A549 (cell line): ENCODE measurements around the gene TLCD3B. TPM values are rescaled to one million over a fixed set of nuclear protein-coding genes. Genes with fewer than 3 reads are reported as not detected.

Experiments
- ATAC-seq, 2 experiments: fragments of 200-7000 bp in 1 of 2; fragments of >200 bp in 1 of 2; cut with Nextera tagmentation in 1 of 2; cut with Tn5 transposase in 1 of 2; 3 replicates each; pipeline versions ENCODE4 v1.8.0 to v1.9.1; 2018 to 2020; ENCODE audit warnings: mild to moderate bottlenecking in 1 of 2, moderate library complexity in 1 of 2
- CTCF ChIA-PET: fragments of 300-600 bp; sonication (Branson Sonifier 250); formaldehyde crosslinking; extraction: SDS; loops from one replicate; lab custom pipeline; 2021; ENCODE audit warnings: antibody characterized with exemption, inconsistent platforms; lab: Yijun Ruan, JAX
- POLR2A ChIA-PET: fragments of 350-600 bp; formaldehyde crosslinking; extraction: SDS; loops from one replicate; lab custom pipeline; 2021; ENCODE audit warnings: antibody characterized with exemption, inconsistent platforms; lab: Yijun Ruan, JAX
- DNase-seq, 2 experiments: peaks; one replicate each; pipeline versions ENCODE4 v3.0.0 to v3.0.0-alpha.2; 2011 to 2016; ENCODE audit warnings: low read depth in 1 of 2, low spot score in 1 of 2
- FAIRE-seq: peaks from 2 replicates; lab custom pipeline; 2011; peaks lifted over from hg19 to GRCh38; lab: Jason Lieb, UNC
- H3K27ac ChIP-seq, 2 experiments: fragments of >200 bp; sonication (Bioruptor Twin); formaldehyde crosslinking; 3 replicates each; pipeline ENCODE4 v1.5.1; 2016 to 2017
- H3K4me1 ChIP-seq: fragments of >200 bp; sonication (Bioruptor Twin); formaldehyde crosslinking; 3 replicates; pipeline ENCODE4 v1.6.1; 2016
- H3K4me2 ChIP-seq: fragments of >200 bp; sonication (Bioruptor Twin); formaldehyde crosslinking; 3 replicates; pipeline ENCODE4 v1.6.1; 2016
- H3K4me3 ChIP-seq: fragments of >200 bp; sonication (Bioruptor Twin); formaldehyde crosslinking; 3 replicates; pipeline ENCODE4 v1.5.1; 2016
- H3K9me3 ChIP-seq: fragments of >200 bp; sonication (Bioruptor Twin); formaldehyde crosslinking; 3 replicates; pipeline ENCODE4 v1.6.1; 2016
- BHLHE40 ChIP-seq: IDR thresholded peaks from 2 replicates; pipeline ENCODE4 v1.6.1; 2012; ENCODE audit warnings: low read depth, low read length, inconsistent platforms
- CBX8 ChIP-seq: fragments of 200-600 bp; sonication (generic); IDR thresholded peaks from 2 replicates; pipeline ENCODE4 v1.6.1; 2016
- CTCF ChIP-seq: fragments of >200 bp; sonication (Bioruptor Twin); formaldehyde crosslinking; IDR thresholded peaks from 3 replicates; pipeline ENCODE4 v1.5.1; 2016
- EHF ChIP-seq: fragments of 250-450 bp; sonication (Bioruptor Pico); IDR thresholded peaks from 2 replicates; pipeline ENCODE4 v1.5.0; 2020; ENCODE audit warnings: mild to moderate bottlenecking
- EHMT2 ChIP-seq: fragments of 200-600 bp; sonication (generic); IDR thresholded peaks from 2 replicates; pipeline ENCODE4 v1.6.1; 2016; ENCODE audit warnings: antibody characterized with exemption, low read depth, mild to moderate bottlenecking, moderate library complexity
- EP300 ChIP-seq, 2 experiments: fragments of >200 bp; sonication (Bioruptor Twin); formaldehyde crosslinking; IDR thresholded peaks; 2 replicates in 1 of 2; 3 replicates in 1 of 2; pipeline ENCODE4 v1.6.1; 2016 to 2017
- FOSB ChIP-seq: fragments of 250-450 bp; sonication (Bioruptor Pico); IDR thresholded peaks from 2 replicates; pipeline ENCODE4 v1.5.0; 2020; ENCODE audit warnings: mild to moderate bottlenecking, moderate library complexity
- FOSL2 ChIP-seq, 2 experiments: fragments of 450-650 bp in 1 of 2; fragments of >200 bp in 1 of 2; sonication (Bioruptor Twin) in 1 of 2; formaldehyde crosslinking; IDR thresholded peaks; 2 replicates each; pipeline versions ENCODE4 v1.5.0 to v1.6.1; 2016 to 2020; ENCODE audit warnings: mild to moderate bottlenecking in 1 of 2, moderate library complexity in 1 of 2
- GATA3 ChIP-seq: IDR thresholded peaks from 2 replicates; pipeline ENCODE4 v1.6.1; 2012; ENCODE audit warnings: borderline replicate concordance
- HOXB5 ChIP-seq: fragments of 250-450 bp; sonication (Bioruptor Pico); IDR thresholded peaks from 2 replicates; pipeline ENCODE4 v1.5.0; 2020; ENCODE audit warnings: mild to moderate bottlenecking, moderate library complexity
- JUN ChIP-seq, 2 experiments: fragments of >200 bp; sonication (Bioruptor Twin); formaldehyde crosslinking; IDR thresholded peaks; 2 replicates in 1 of 2; 3 replicates in 1 of 2; pipeline ENCODE4 v1.6.1; 2016 to 2017
- JUNB ChIP-seq: fragments of >200 bp; sonication (Bioruptor Twin); formaldehyde crosslinking; IDR thresholded peaks from 2 replicates; pipeline ENCODE4 v1.6.1; 2016
- KDM5A ChIP-seq: fragments of 200-600 bp; sonication (generic); IDR thresholded peaks from 2 replicates; pipeline ENCODE4 v1.6.1; 2016; ENCODE audit warnings: antibody characterized with exemption, mild to moderate bottlenecking
- MAFK ChIP-seq: fragments of 450-650 bp; IDR thresholded peaks from 2 replicates; pipeline ENCODE4 v1.6.1; 2014; ENCODE audit not compliant: partially characterized antibody
- MAX ChIP-seq: IDR thresholded peaks from 2 replicates; pipeline ENCODE4 v1.6.1; 2012
- MAZ ChIP-seq: fragments of 150-350 bp; IDR thresholded peaks from 2 replicates; pipeline ENCODE4 v1.6.1; 2014; ENCODE audit warnings: antibody characterized with exemption, low read depth, low read length, borderline replicate concordance
- NFE2L2 ChIP-seq: fragments of 150-350 bp; conservative IDR thresholded peaks from 2 replicates; pipeline ENCODE4 v1.6.1; 2014; ENCODE audit warnings: low read length
- NPAS2 ChIP-seq: fragments of 250-450 bp; sonication (Bioruptor Pico); IDR thresholded peaks from 2 replicates; pipeline ENCODE4 v1.8.0; 2022; ENCODE audit warnings: mild to moderate bottlenecking, moderate library complexity, borderline replicate concordance
- RARB ChIP-seq: fragments of 250-450 bp; sonication (Bioruptor Pico); IDR thresholded peaks from 2 replicates; pipeline ENCODE4 v1.8.0; 2021; ENCODE audit warnings: mild to moderate bottlenecking, moderate library complexity
- RCOR1 ChIP-seq: fragments of 150-350 bp; IDR thresholded peaks from 2 replicates; pipeline ENCODE4 v1.6.1; 2014; ENCODE audit warnings: antibody characterized with exemption, low read length, low read depth
- RNF2 ChIP-seq: fragments of 200-600 bp; sonication (generic); IDR thresholded peaks from 2 replicates; pipeline ENCODE4 v1.6.1; 2016; ENCODE audit warnings: low read depth, mild to moderate bottlenecking, antibody characterized with exemption, moderate library complexity, borderline replicate concordance
- SREBF2 ChIP-seq: fragments of 450-650 bp; IDR thresholded peaks from 2 replicates; pipeline ENCODE4 v1.6.1; 2014; ENCODE audit warnings: mild to moderate bottlenecking, moderate library complexity
- TFCP2L1 ChIP-seq: fragments of 250-450 bp; sonication (Bioruptor Pico); IDR thresholded peaks from 2 replicates; pipeline ENCODE4 v1.5.0; 2021; ENCODE audit warnings: mild to moderate bottlenecking
- ZFP36 ChIP-seq: fragments of 450-650 bp; IDR thresholded peaks from 2 replicates; pipeline ENCODE4 v1.6.1; 2014; ENCODE audit warnings: borderline replicate concordance; ENCODE audit not compliant: partially characterized antibody
- ZNF302 ChIP-seq: fragments of 250-450 bp; sonication (Bioruptor Pico); IDR thresholded peaks from 2 replicates; pipeline ENCODE4 v1.9.0; 2021; ENCODE audit warnings: inconsistent platforms, mild to moderate bottlenecking, moderate library complexity
- WGBS: methylation state at CpG from one replicate; pipeline ENCODE4 v1.1.6; 2017; ENCODE audit errors: missing lambda C conversion rate; 5-methylcytosine and 5-hydroxymethylcytosine counted together
- polyA plus RNA-seq, 4 experiments: library from polyadenylated mRNA; depleted of rRNA in 3 of 4; stranded (reverse); fragments of >200 nt; fragmentation: RNase III in 1 of 4; extraction: RNeasy Plus Mini Kit Qiagen cat#74134 plus additional on column Dnase treatment in 1 of 4; gene quantifications; 2 replicates in 3 of 4; 3 replicates in 1 of 4; pipeline ENCODE4 v1.2.3, GENCODE V29; 2011 to 2017
- TF ChIP-seq, protein P1 (sequence below): fragments of >200 bp; sonication (Bioruptor Twin); formaldehyde crosslinking; IDR thresholded peaks from 3 replicates; pipeline ENCODE4 v1.6.1; 2016
- TF ChIP-seq, protein P2 (sequence below): fragments of 250-450 bp; sonication (Bioruptor Pico); IDR thresholded peaks from 2 replicates; pipeline ENCODE4 v1.5.0; 2021; ENCODE audit warnings: mild to moderate bottlenecking, moderate library complexity, borderline replicate concordance

The TLCD3B gene
- polyA plus RNA-seq, 2 of the 4 experiments (the other 2 are of a cell fraction): 0.30 to 0.68 TPM

DNA sequence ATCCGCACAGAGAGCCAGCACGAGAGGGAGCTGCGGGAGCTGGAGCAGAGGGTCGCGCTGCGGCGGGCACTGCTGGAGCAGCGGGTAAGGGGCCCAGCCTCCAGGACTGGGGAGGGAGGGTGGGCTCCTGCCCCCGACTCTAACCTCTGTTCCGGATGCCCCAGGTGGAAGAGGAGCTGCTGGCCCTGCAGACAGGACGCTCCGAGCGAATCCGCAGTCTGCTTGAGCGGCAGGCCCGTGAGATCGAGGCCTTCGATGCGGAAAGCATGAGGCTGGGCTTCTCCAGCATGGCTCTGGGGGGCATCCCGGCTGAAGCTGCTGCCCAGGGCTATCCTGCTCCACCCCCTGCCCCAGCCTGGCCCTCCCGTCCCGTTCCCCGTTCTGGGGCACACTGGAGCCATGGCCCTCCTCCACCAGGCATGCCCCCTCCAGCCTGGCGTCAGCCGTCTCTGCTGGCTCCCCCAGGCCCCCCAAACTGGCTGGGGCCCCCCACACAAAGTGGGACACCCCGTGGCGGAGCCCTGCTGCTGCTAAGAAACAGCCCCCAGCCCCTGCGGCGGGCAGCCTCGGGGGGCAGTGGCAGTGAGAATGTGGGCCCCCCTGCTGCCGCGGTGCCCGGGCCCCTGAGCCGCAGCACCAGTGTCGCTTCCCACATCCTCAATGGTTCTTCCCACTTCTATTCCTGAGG lies 40.0 kb downstream of the TLCD3B start:
- TF ChIP-seq FOSB (CRISPR knock-in tag) (no peak), EHF (CRISPR knock-in tag) (no peak), JUN (IDR thresholded peaks at IDR 0.05) (no peak), KDM5A (no peak), CTCF (no peak), EP300 (IDR thresholded peaks at IDR 0.05) (no peak), BHLHE40 (no peak), FOSL2 (IDR thresholded peaks at IDR 0.05) (no peak), FOSL2 (CRISPR knock-in tag; IDR thresholded peaks at IDR 0.05) (no peak), HOXB5 (CRISPR knock-in tag) (no peak), RCOR1 (no peak)

DNA sequence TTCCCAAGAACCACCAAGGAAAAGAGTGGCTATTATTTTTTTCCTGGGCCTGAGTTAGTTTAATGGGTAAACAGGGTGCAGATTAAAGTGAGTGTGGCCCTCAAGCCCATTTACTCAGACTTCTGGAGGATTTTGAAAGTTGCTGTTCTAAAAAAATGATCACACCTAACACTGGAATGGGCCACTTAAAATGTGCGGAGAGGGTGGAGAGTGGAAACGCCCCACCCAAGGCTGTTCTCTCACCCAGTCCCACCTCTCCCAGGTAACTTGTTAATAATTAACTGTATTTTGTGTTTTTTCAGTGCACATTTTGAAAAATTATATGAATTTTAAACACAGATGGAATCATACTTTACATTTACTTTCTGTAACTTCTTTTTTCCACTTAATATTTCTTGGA lies 41.0 kb downstream of the TLCD3B start:
- no peaks in the 10 kb centered on the region for H3K9me3 ChIP-seq
- TF ChIP-seq, protein P1, sequence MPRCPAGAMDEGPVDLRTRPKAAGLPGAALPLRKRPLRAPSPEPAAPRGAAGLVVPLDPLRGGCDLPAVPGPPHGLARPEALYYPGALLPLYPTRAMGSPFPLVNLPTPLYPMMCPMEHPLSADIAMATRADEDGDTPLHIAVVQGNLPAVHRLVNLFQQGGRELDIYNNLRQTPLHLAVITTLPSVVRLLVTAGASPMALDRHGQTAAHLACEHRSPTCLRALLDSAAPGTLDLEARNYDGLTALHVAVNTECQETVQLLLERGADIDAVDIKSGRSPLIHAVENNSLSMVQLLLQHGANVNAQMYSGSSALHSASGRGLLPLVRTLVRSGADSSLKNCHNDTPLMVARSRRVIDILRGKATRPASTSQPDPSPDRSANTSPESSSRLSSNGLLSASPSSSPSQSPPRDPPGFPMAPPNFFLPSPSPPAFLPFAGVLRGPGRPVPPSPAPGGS: no peak
- no peak for TF ChIP-seq NFE2L2
- TF ChIP-seq CBX8: no peak
- no peak for TF ChIP-seq RARB (CRISPR knock-in tag)
- no peak for TF ChIP-seq JUN (IDR thresholded peaks at IDR 0.05)
- TF ChIP-seq MAX: no peak
- no peak for TF ChIP-seq JUNB
- ChIA-PET POLR2A (no interaction called here), CTCF (interaction anchor here (1.0 to 1.1 kb wide), 2 partner anchors 69 to 290 kb away, joined by 3 read pairs; no protein-coding TSS in a partner anchor)
- no peak overlapping the region for H3K4me3 ChIP-seq
- H3K27ac ChIP-seq: no peak overlapping the region
- peaks cover 6% of the 10 kb centered on the region; the same call in 2 of the 3 replicates for H3K4me1 ChIP-seq
- ATAC-seq (no peak), FAIRE-seq (no peak), DNase-seq (no peak)
- no peak overlapping the region for H3K4me2 ChIP-seq
- whole genome bisulfite sequencing: 81% methylated on average over 2 of the region's 2 CpGs

More for the DNA sequence above, 40.0 kb downstream of the TLCD3B start:
- Histone ChIP-seq H3K4me2 (no peak overlapping the region), H3K9me3 (no peaks in the 10 kb centered on the region), H3K4me3 (no peak overlapping the region), H3K27ac (no peak overlapping the region), H3K4me1 (peaks cover 9% of the 10 kb centered on the region; the same call in 2 of the 3 replicates)
- DNase-seq: no peak
- FAIRE-seq: no peak
- CTCF ChIA-PET: interaction anchor here (1.1 to 1.9 kb wide), 2 partner anchors 41 to 47 kb away, joined by 4 read pairs; no protein-coding TSS in a partner anchor
- POLR2A ChIA-PET: no interaction called here
- no peak for ATAC-seq
- 95% methylated on average over 17 of the region's 35 CpGs for WGBS

DNA sequence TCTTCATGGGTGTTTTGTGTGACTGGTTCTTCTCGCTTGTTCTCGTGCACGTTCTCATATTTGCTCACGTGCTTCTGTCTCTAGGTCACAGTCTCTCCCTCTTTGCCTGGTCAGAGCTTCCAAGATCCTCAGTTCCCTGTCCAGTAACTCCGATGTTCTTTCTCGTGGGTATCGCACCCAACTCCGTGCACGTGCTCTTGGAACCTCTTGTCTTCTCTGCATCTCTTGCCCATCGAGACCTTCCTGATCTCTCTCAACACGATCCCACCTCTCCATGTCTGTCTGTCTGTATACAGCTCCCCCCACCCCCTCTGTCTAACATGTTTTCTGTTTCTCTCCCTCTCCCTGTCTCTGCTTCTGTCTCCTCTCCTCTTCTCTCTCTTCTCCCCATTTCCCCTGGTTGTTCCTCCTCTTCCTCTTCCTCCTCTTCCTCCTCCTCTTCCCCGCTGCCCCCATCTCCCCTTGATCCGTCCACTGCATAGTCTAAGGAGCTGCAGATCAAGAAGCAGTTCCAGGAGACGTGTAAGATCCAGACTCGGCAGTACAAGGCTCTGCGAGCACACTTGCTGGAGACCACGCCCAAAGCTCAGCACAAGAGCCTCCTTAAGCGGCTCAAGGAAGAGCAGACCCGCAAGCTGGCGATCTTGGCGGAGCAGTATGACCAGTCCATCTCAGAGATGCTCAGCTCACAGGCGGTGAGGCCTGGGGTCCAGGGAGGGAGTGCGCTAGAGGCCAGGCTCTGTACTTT lies 41.8 kb downstream of the TLCD3B start:
- 87% methylated on average over 23 of the region's 23 CpGs for WGBS
- ATAC-seq: no peak
- Histone ChIP-seq H3K27ac (no peak overlapping the region), H3K4me3 (no peak overlapping the region), H3K4me1 (no peaks in the 10 kb centered on the region), H3K4me2 (no peak overlapping the region), H3K9me3 (no peaks in the 10 kb centered on the region)
- no peak for DNase-seq
- no peak for FAIRE-seq
- CTCF ChIA-PET: interaction anchor here (0.7 to 1.3 kb wide), 9 partner anchors 15 to 289 kb away, joined by 3 read pairs; partner anchors contain the start of gene TAOK2
- no peak for TF ChIP-seq KDM5A
- no peak for TF ChIP-seq RNF2
- TF ChIP-seq EHMT2: no peak
- TF ChIP-seq, protein P2, sequence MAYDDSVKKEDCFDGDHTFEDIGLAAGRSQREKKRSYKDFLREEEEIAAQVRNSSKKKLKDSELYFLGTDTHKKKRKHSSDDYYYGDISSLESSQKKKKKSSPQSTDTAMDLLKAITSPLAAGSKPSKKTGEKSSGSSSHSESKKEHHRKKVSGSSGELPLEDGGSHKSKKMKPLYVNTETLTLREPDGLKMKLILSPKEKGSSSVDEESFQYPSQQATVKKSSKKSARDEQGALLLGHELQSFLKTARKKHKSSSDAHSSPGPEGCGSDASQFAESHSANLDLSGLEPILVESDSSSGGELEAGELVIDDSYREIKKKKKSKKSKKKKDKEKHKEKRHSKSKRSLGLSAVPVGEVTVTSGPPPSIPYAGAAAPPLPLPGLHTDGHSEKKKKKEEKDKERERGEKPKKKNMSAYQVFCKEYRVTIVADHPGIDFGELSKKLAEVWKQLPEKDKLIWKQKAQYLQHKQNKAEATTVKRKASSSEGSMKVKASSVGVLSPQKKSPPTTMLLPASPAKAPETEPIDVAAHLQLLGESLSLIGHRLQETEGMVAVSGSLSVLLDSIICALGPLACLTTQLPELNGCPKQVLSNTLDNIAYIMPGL (CRISPR knock-in tag): no peak
- TF ChIP-seq ZFP36: no peak
- no peak for TF ChIP-seq GATA3
- no peak for TF ChIP-seq FOSL2 (IDR thresholded peaks at IDR 0.05)
- no peak for TF ChIP-seq FOSL2 (CRISPR knock-in tag; IDR thresholded peaks at IDR 0.05)
- TF ChIP-seq ZNF302 (CRISPR knock-in tag): no peak
- no peak for TF ChIP-seq MAZ
- TF ChIP-seq FOSB (CRISPR knock-in tag): no peak
- TF ChIP-seq MAFK: no peak
- TF ChIP-seq SREBF2: no peak
- TF ChIP-seq TFCP2L1: no peak
- TF ChIP-seq NPAS2 (CRISPR knock-in tag): no peak
- POLR2A ChIA-PET: interaction anchor here (1.4 kb wide), 1 partner anchor 16 kb away, joined by 4 read pairs; the partner anchor contains the start of gene TAOK2
